ENCODE data around the gene COBL. TPM values are rescaled to one million over a fixed set of nuclear protein-coding genes. Genes with fewer than 3 reads are reported as not detected.

COBL gene
- polyA plus RNA-seq, 1 donor from 2014 or later = not detected

GRCh38 chr7:51234609-51235308, 81.8 kb downstream of the COBL start:
- no peak overlapping the region for H3K4me3 Mint-ChIP-seq
- no peaks in the 10 kb centered on the region for H3K27me3 Mint-ChIP-seq
- peaks cover 0 to 1% (median 0%) of the 10 kb centered on the region in 3 donors for H3K4me1 Mint-ChIP-seq
- H3K27ac Mint-ChIP-seq = no peak overlapping the region
- no peaks in the 10 kb centered on the region for H3K36me3 Mint-ChIP-seq
- peaks cover 0 to 2% (median 2%) of the 10 kb centered on the region in 3 donors for H3K9me3 Mint-ChIP-seq

GRCh38 chr7:51234139-51234538, 82.5 kb downstream of the COBL start:
- H3K27me3 Mint-ChIP-seq = no peaks in the 10 kb centered on the region
- H3K27ac Mint-ChIP-seq = no peak overlapping the region
- H3K9me3 Mint-ChIP-seq = peaks cover 0 to 2% (median 0%) of the 10 kb centered on the region in 3 donors
- H3K4me3 Mint-ChIP-seq = no peak overlapping the region
- H3K36me3 Mint-ChIP-seq = no peaks in the 10 kb centered on the region
- H3K4me1 Mint-ChIP-seq = peaks cover 0 to 1% (median 0%) of the 10 kb centered on the region in 3 donors

GRCh38 chr7:51233374-51233773, 83.2 kb downstream of the COBL start:
- H3K27ac Mint-ChIP-seq = no peak overlapping the region
- no peaks in the 10 kb centered on the region for H3K36me3 Mint-ChIP-seq
- H3K9me3 Mint-ChIP-seq = peaks cover 0 to 2% (median 0%) of the 10 kb centered on the region in 3 donors
- H3K4me3 Mint-ChIP-seq = no peak overlapping the region
- H3K4me1 Mint-ChIP-seq = peaks cover 0 to 1% (median 0%) of the 10 kb centered on the region in 3 donors
- H3K27me3 Mint-ChIP-seq = no peaks in the 10 kb centered on the region

GRCh38 chr7:51230723-51231122, 85.9 kb downstream of the COBL start:
- H3K27ac Mint-ChIP-seq = no peak overlapping the region
- H3K4me1 Mint-ChIP-seq = peaks cover 0 to 1% (median 0%) of the 10 kb centered on the region in 3 donors
- H3K4me3 Mint-ChIP-seq = no peak overlapping the region
- peaks cover 0 to 2% (median 0%) of the 10 kb centered on the region in 3 donors for H3K9me3 Mint-ChIP-seq
- no peaks in the 10 kb centered on the region for H3K36me3 Mint-ChIP-seq
- peaks cover 1% of the 10 kb centered on the region for H3K27me3 Mint-ChIP-seq

DNA sequence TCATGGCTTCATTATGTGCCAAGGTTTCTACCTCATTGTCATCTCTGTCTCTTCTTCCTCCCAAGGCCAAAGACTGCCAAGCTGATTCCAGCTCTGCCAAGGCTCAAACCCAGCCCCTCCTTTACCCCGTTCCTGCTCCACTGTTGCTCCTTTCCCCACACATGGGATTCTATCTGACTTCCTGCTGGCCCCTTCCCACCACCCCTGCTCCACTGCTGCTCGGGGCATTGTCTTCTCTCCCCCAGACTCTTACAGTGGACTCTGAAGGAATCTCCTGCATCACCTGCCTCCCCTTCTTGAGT, 86.3 kb downstream of the COBL start:
- Mint-ChIP-seq H3K4me3 (no peak overlapping the region), H3K4me1 (peaks cover 0 to 1% (median 0%) of the 10 kb centered on the region in 3 donors), H3K36me3 (no peaks in the 10 kb centered on the region), H3K27me3 (peaks cover 1% of the 10 kb centered on the region), H3K27ac (no peak overlapping the region), H3K9me3 (peaks cover 0 to 2% (median 0%) of the 10 kb centered on the region in 3 donors)

DNA sequence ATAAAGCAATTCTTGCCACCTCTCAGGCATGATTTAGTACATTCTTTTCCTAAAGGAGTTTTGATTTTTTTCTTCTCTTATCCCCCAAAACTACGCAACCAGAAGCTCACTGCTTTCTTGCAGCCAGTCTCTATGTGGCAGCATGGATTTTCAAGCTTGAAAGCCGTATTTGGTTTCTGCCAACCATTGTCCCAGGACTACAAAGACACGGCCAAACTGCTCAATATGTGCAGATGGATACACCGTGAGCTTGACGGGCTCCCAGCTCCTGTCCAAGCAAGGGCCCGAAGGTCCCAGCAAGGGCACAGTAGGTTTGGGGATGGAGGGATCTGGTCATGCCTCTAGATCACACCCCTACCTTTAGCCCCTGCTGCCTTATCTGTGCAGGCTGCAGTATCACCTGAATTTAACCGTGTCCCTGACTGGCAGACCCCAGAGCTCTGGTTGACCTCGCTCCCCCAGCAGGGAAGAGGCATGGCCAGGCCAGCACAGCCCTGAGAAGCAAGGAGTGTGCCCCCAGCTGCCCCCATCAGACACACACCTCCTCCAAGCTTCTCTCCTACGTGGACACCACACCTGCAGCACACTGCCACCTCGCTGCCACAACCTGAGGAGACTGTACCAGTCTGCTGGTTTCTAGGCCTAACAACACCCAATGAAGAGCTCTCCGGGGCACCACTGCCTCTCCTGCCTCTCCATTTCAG, 86.8 kb downstream of the COBL start:
- Mint-ChIP-seq H3K4me1 (peaks cover 0 to 1% (median 0%) of the 10 kb centered on the region in 3 donors), H3K4me3 (no peak overlapping the region), H3K27ac (no peak overlapping the region), H3K36me3 (no peaks in the 10 kb centered on the region), H3K9me3 (peaks cover 0 to 2% (median 0%) of the 10 kb centered on the region in 3 donors), H3K27me3 (peaks cover 1% of the 10 kb centered on the region)

DNA sequence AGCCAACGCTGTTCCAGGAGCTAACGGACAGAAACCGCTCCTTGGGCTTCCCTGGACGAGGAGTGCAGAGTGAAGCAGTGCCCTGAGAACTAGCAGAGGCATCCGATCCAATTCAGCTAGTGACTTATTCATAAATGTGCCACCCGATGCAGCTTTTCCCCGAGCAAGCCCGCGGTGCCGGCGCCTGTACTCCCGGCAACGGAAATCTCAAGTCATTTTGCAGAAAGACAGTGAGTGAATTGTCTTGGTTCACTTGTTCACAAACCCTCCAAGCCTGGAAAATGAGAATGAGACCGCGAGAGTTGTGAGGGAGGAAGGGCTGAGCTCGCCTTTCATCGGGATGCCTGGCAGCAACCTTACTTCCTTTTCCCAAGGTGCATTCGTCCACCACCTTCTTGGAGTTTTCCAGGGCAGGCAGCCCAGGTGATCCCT, 87.5 kb downstream of the COBL start:
- Mint-ChIP-seq H3K36me3 (no peaks in the 10 kb centered on the region), H3K27ac (no peak overlapping the region), H3K4me3 (no peak overlapping the region), H3K9me3 (peaks cover 0 to 2% (median 0%) of the 10 kb centered on the region in 3 donors), H3K27me3 (peaks cover 1% of the 10 kb centered on the region), H3K4me1 (no peaks in the 10 kb centered on the region)

DNA sequence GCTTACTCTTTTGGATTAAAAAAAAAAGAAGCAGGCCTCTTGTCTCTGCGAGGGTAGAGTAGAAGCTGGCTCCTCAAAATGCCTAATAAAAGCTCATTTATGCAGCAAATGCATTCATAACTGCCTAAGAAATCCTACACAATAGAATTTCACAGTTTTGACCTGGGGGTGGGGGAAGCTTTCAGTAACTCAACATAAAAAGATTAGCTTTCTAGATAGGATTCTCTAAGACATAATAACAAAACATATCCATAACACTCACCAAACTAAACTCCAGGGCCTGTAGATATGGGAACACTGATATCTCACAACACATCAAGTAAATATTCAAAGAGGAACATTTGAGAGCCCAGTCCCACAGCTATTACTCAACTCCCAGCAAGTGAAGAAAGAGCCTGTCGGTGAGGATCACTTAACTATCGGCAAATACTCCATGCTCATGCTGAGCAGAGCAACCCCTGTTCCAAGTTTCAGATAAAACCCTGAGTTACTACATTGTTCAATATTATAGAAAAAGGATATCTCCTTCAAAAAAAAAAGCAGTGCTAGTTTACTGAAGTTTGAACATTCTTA, 88.1 kb downstream of the COBL start:
- Mint-ChIP-seq H3K36me3 (no peaks in the 10 kb centered on the region), H3K4me1 (no peaks in the 10 kb centered on the region), H3K27ac (no peak overlapping the region), H3K27me3 (peaks cover 1% of the 10 kb centered on the region), H3K4me3 (no peak overlapping the region), H3K9me3 (peaks cover 0 to 2% (median 0%) of the 10 kb centered on the region in 3 donors)

DNA sequence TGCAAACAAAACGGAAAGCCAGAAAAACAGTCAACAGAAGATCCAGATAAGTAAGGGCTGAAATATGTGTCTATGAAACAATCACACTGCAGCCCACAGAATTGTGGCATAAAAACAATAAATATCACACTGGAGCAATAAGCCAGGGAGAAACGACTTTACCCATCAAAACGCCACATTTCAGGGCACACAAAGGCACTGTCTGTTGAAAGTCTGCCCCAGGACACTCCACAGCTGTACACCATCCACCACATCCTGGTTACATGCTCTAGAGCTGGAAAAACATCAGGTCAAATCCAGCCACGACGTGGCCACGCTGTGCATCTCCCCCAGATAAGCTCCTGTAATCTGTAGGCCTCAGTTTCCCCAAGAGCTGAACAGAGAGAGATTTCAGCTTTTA, 88.7 kb downstream of the COBL start:
- Mint-ChIP-seq H3K4me1 (no peaks in the 10 kb centered on the region), H3K36me3 (no peaks in the 10 kb centered on the region), H3K27me3 (peaks cover 1% of the 10 kb centered on the region), H3K27ac (no peak overlapping the region), H3K4me3 (no peak overlapping the region), H3K9me3 (peaks cover 0 to 2% (median 0%) of the 10 kb centered on the region in 3 donors)

GRCh38 chr7:51226916-51227535, 89.6 kb downstream of the COBL start:
- H3K36me3 Mint-ChIP-seq = no peaks in the 10 kb centered on the region

GRCh38 chr7:51226063-51226755, 90.4 kb downstream of the COBL start:
- Mint-ChIP-seq H3K36me3 (no peaks in the 10 kb centered on the region), H3K27ac (no peak overlapping the region), H3K9me3 (peaks cover 0 to 2% (median 0%) of the 10 kb centered on the region in 3 donors), H3K4me3 (no peak overlapping the region), H3K4me1 (no peaks in the 10 kb centered on the region), H3K27me3 (peaks cover 1% of the 10 kb centered on the region)

More at GRCh38 chr7:51226916-51227535, 89.6 kb downstream of the COBL start:
- H3K27ac Mint-ChIP-seq = no peak overlapping the region
- peaks cover 1% of the 10 kb centered on the region for H3K27me3 Mint-ChIP-seq
- H3K4me1 Mint-ChIP-seq = no peaks in the 10 kb centered on the region
- H3K9me3 Mint-ChIP-seq = peaks cover 0 to 2% (median 0%) of the 10 kb centered on the region in 3 donors
- H3K4me3 Mint-ChIP-seq = no peak overlapping the region

DNA sequence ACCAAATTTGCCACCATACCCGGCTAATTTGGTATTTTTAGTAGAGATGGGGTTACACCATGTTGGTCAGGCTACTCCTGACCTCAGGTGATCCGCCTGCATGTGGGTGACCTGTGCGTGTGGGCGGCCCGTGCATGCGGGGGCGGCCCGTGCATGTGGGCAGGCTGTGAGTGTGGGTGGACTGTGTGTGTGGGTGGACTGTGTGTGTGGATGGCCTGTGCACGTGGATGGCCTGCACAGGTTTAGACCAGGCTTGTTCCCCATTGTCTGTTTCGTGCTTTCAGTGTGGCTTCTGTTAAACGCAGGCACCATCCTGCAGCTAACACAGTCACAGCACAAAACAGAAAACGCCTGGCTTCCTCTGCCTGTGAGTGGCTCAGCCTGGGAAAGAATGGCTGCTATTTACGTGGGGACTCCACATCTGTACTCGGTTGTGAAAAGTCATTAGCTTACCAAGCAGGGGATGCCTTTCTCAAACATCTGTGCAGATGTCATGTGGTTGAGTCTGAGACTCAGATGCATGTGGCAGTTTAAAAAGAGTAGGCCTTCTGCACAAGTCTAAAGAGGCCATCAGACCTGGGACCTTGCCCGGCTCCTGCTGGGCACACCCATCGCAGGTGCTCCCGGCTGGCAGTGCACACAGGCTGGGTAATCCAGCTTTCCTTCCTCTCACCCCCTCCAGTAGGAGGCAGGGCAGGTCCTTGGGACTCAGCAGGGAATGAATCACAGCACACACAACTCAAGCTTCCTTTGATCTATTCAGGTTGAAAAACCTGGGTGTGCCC, 91.6 kb downstream of the COBL start:
- H3K36me3 Mint-ChIP-seq = no peaks in the 10 kb centered on the region
- H3K27ac Mint-ChIP-seq = no peak overlapping the region
- H3K9me3 Mint-ChIP-seq = no peaks in the 10 kb centered on the region
- no peaks in the 10 kb centered on the region for H3K4me1 Mint-ChIP-seq
- H3K4me3 Mint-ChIP-seq = no peak overlapping the region
- peaks cover 1% of the 10 kb centered on the region for H3K27me3 Mint-ChIP-seq

GRCh38 chr7:51223505-51223904, 93.1 kb downstream of the COBL start:
- H3K27me3 Mint-ChIP-seq = peaks cover 1% of the 10 kb centered on the region
- H3K27ac Mint-ChIP-seq = no peak overlapping the region
- H3K4me3 Mint-ChIP-seq = no peak overlapping the region
- H3K4me1 Mint-ChIP-seq = no peaks in the 10 kb centered on the region
- H3K36me3 Mint-ChIP-seq = no peaks in the 10 kb centered on the region
- H3K9me3 Mint-ChIP-seq = no peaks in the 10 kb centered on the region

GRCh38 chr7:51222916-51223315, 93.7 kb downstream of the COBL start:
- Mint-ChIP-seq H3K27ac (no peak overlapping the region), H3K9me3 (no peaks in the 10 kb centered on the region), H3K27me3 (peaks cover 1% of the 10 kb centered on the region), H3K36me3 (no peaks in the 10 kb centered on the region), H3K4me1 (no peaks in the 10 kb centered on the region), H3K4me3 (no peak overlapping the region)
